Activated T-helper 17 cell treated with anti-CD3 and anti-CD28 coated beads, Interleukin-2, amount 50 U/mL, for 72 hours (primary cell): ENCODE results near the gene RNF208. TPM values are rescaled to one million over a fixed set of nuclear protein-coding genes. Genes with fewer than 3 reads are reported as not detected.

Experiments used
- ATAC-seq: fragments of 150-1000 bp; cut with Tn5 transposase; replicated peaks from 2 replicates; pipeline ENCODE4 v1.10.0; 2021; ENCODE audit warnings: mild to moderate bottlenecking, moderate library complexity
- H3K27ac Mint-ChIP-seq: one replicate; pipeline ENCODE4 v1.8.0; 2022; ENCODE audit warnings: mixed read lengths
- H3K27me3 Mint-ChIP-seq: one replicate; pipeline ENCODE4 v1.8.0; 2022; ENCODE audit warnings: mixed read lengths
- H3K36me3 Mint-ChIP-seq: one replicate; pipeline ENCODE4 v1.8.0; 2022; ENCODE audit warnings: low read depth, mild to moderate bottlenecking, mixed read lengths
- H3K4me1 Mint-ChIP-seq: one replicate; pipeline ENCODE4 v1.8.0; 2022; ENCODE audit warnings: mixed read lengths
- H3K4me3 Mint-ChIP-seq: one replicate; pipeline ENCODE4 v1.8.0; 2022; ENCODE audit warnings: mild to moderate bottlenecking, mixed read lengths
- H3K9me3 Mint-ChIP-seq: one replicate; pipeline ENCODE4 v1.8.0; 2022; ENCODE audit warnings: mixed read lengths
- total RNA-seq, 2 donors: library from RNA; stranded (reverse); gene quantifications; one replicate each; pipeline ENCODE4 v1.2.3, GENCODE V29; 2022

The RNF208 gene
- total RNA-seq, 2 donors from 2014 or later: 3.5 to 7.4 TPM

GRCh38 chr9:137236936-137237421, 14.9 kb upstream of the RNF208 start:
- peaks cover 5% of the 10 kb centered on the region for H3K4me1 Mint-ChIP-seq
- peaks cover 4% of the 10 kb centered on the region for H3K27me3 Mint-ChIP-seq
- H3K4me3 Mint-ChIP-seq: no peak overlapping the region
- ATAC-seq: no peak
- no peak overlapping the region for H3K27ac Mint-ChIP-seq
- peaks cover 9% of the 10 kb centered on the region for H3K36me3 Mint-ChIP-seq
- H3K9me3 Mint-ChIP-seq: no peaks in the 10 kb centered on the region

GRCh38 chr9:137236238-137236935, 14.3 kb upstream of the RNF208 start:
- Mint-ChIP-seq H3K27me3 (peaks cover 4% of the 10 kb centered on the region), H3K4me1 (peaks cover 5% of the 10 kb centered on the region), H3K4me3 (no peak overlapping the region), H3K27ac (no peak overlapping the region), H3K9me3 (no peaks in the 10 kb centered on the region), H3K36me3 (peaks cover 7% of the 10 kb centered on the region)
- ATAC-seq: peak; percentile 23

GRCh38 chr9:137235424-137236237, 13.6 kb upstream of the RNF208 start:
- Mint-ChIP-seq H3K27ac (no peak overlapping the region), H3K4me1 (no peaks in the 10 kb centered on the region), H3K36me3 (no peaks in the 10 kb centered on the region), H3K27me3 (peaks cover 4% of the 10 kb centered on the region), H3K9me3 (no peaks in the 10 kb centered on the region), H3K4me3 (no peak overlapping the region)
- no peak for ATAC-seq

DNA sequence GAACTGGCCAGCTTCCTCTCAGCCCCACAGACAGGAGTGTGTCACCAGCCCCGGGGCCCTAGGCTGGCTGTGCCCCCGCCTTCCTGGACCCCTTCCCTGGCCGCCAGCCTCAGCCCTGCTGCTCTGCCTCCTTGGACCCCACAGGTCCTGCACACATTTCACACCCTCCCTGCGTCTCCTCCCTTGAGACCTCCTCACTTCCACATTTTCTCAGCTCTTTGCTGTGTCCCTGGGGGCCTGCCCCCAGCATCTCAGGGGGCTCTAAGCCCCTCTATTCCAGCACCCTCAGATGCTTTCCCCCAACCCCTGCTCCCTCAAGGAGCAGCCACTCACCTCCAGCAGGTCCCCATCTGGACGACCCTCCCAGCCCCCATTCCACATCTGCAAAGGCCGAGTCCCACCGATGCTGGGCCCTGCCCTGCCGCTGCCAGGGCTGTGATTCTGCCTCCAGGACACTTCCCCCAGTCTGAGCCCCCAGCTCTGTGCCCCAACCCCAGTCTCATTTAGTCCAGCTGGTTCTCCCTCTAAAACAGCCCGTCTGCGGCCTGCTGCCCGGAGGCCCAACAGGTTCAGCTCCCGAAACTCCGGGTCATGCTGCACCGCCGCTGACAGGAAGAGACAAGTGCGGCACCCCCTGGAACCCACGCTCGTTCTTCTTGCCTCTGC, 12.9 kb upstream of the RNF208 start:
- Mint-ChIP-seq H3K4me3 (no peak overlapping the region), H3K9me3 (no peaks in the 10 kb centered on the region), H3K36me3 (no peaks in the 10 kb centered on the region), H3K27me3 (peaks cover 4% of the 10 kb centered on the region), H3K27ac (no peak overlapping the region), H3K4me1 (no peaks in the 10 kb centered on the region)
- ATAC-seq: no peak

DNA sequence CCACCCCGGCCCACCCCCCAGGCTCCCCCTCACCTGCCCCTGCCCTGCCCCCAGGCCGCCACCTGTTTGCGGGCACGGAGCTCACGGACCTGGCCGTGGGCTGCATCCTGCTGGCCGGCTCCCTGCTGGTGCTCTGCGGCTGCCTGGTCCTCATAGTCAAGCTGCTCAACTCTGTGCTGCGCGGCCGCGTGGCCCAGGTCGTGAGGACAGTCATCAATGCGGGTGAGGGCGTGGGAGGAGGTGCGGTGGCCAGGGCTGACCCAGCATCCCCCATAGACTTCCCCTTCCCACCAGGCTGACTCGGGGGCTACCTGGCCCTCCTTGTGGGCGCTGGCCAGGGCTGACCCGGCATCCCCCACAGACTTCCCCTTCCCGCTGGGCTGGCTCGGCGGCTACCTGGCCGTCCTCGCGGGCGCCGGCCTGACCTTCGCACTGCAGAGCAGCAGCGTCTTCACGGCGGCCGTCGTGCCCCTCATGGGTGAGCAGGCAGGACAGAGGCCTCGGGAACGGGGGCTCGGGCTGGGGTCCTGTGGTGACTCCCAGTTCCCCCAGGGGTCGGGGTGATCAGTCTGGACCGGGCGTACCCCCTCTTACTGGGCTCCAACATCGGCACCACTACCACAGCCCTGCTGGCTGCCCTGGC, 12.1 kb upstream of the RNF208 start:
- H3K9me3 Mint-ChIP-seq: no peaks in the 10 kb centered on the region
- H3K4me1 Mint-ChIP-seq: no peaks in the 10 kb centered on the region
- ATAC-seq: no peak
- H3K27me3 Mint-ChIP-seq: peaks cover 4% of the 10 kb centered on the region
- no peak overlapping the region for H3K27ac Mint-ChIP-seq
- H3K36me3 Mint-ChIP-seq: no peaks in the 10 kb centered on the region
- no peak overlapping the region for H3K4me3 Mint-ChIP-seq

DNA sequence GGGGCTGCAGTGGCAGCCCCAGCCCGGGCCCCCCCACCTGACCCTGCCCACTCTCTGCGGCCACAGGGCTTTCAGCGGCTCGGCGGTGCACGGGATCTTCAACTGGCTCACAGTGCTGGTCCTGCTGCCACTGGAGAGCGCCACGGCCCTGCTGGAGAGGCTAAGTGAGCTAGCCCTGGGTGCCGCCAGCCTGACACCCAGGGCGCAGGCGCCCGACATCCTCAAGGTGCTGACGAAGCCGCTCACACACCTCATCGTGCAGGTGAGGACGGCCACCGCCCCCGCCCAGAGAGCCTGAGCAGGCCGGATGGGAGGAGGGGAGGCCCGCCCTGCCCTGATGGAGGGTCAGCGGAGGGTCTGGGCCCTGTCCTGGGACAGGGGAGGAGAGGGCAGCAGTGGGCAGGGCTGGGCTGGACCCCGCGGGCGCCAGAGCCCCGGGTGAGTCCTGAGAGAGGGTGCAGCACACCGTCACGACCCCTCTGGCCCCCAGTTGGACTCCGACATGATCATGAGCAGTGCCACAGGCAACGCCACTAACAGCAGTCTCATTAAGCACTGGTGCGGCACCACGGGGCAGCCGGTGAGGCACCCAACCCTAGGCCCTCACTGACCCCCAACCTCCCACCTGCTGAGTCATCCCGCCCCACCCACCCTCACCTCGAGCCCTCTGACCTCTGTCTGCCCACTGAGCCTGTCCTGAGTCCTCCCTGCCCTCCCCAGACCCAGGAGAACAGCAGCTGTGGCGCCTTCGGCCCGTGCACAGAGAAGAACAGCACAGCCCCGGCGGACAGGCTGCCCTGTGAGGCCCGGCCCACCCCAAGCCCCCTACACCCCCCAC, 11.3 kb upstream of the RNF208 start:
- Mint-ChIP-seq H3K4me3 (no peak overlapping the region), H3K36me3 (no peaks in the 10 kb centered on the region), H3K4me1 (no peaks in the 10 kb centered on the region), H3K27me3 (peaks cover 4% of the 10 kb centered on the region), H3K27ac (no peak overlapping the region), H3K9me3 (no peaks in the 10 kb centered on the region)
- no peak for ATAC-seq

DNA sequence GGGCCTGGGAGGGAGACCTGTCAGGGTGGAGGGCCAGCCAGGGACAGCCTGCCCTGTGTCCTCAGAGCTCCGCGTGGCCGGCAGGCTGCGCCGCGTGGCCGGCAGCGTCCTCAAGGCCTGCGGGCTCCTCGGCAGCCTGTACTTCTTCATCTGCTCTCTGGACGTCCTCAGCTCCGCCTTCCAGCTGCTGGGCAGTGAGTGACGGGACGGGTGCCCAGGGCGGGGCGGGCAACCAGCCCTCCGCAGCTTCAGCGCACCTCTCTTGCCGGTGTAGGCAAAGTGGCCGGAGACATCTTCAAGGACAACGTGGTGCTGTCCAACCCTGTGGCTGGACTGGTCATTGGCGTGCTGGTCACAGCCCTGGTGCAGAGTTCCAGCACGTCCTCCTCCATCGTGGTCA, 10.5 kb upstream of the RNF208 start:
- Mint-ChIP-seq H3K4me1 (peaks cover 3% of the 10 kb centered on the region), H3K27me3 (peaks cover 7% of the 10 kb centered on the region), H3K9me3 (no peaks in the 10 kb centered on the region), H3K4me3 (no peak overlapping the region), H3K27ac (no peak overlapping the region), H3K36me3 (no peaks in the 10 kb centered on the region)
- no peak for ATAC-seq

DNA sequence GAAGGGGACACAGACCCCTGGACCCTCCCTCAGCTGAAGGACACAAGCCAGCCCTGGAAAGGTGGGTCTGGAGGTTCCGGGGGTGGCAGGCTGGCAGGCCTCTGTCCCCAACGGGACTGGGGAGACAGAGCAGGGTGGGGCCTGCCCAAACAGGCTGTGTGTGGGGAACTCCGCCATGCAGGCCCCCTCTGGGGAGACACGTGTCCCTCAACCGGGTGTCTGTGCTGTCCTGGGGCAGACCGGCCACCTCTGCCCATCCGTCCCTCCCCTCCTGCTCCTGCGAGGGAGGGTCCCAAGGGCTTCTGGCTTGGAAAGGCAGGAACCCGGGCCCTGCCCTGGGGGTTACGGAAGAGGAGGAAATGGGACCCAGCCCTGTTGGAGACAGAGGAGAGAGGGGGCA, 10.1 kb upstream of the RNF208 start:
- Mint-ChIP-seq H3K9me3 (no peaks in the 10 kb centered on the region), H3K36me3 (no peaks in the 10 kb centered on the region), H3K4me1 (peaks cover 5% of the 10 kb centered on the region), H3K27ac (no peak overlapping the region), H3K4me3 (no peak overlapping the region), H3K27me3 (peaks cover 8% of the 10 kb centered on the region)
- ATAC-seq: no peak

GRCh38 chr9:137231372-137232039, 9.5 kb upstream of the RNF208 start:
- Mint-ChIP-seq H3K4me1 (peaks cover 5% of the 10 kb centered on the region), H3K36me3 (no peaks in the 10 kb centered on the region), H3K27me3 (peaks cover 8% of the 10 kb centered on the region), H3K27ac (no peak overlapping the region), H3K9me3 (no peaks in the 10 kb centered on the region), H3K4me3 (no peak overlapping the region)
- ATAC-seq: no peak

GRCh38 chr9:137230705-137231371, 8.8 kb upstream of the RNF208 start, which contains the start of gene SLC34A3:
Gene SLC34A3, plus strand, starts transcription at chr9:137230901. Its CDS starts 802 bp downstream, at chr9:137231703.
- Mint-ChIP-seq H3K27ac (no peak within 1 kb of the TSS), H3K36me3 (no peaks in the 10 kb centered on the region), H3K27me3 (peaks cover 8% of the 10 kb centered on the region), H3K4me1 (peaks cover 5% of the 10 kb centered on the region), H3K9me3 (no peaks in the 10 kb centered on the region), H3K4me3 (no peak within 1 kb of the TSS)
- ATAC-seq: no peak

GRCh38 chr9:137229903-137230704, 8.1 kb upstream of the RNF208 start:
- H3K27ac Mint-ChIP-seq: no peak overlapping the region
- no peaks in the 10 kb centered on the region for H3K9me3 Mint-ChIP-seq
- ATAC-seq: no peak
- peaks cover 6% of the 10 kb centered on the region for H3K27me3 Mint-ChIP-seq
- peaks cover 5% of the 10 kb centered on the region for H3K4me1 Mint-ChIP-seq
- H3K36me3 Mint-ChIP-seq: no peaks in the 10 kb centered on the region
- no peak overlapping the region for H3K4me3 Mint-ChIP-seq
